MG63 (cell line): ENCODE results near the gene PROCA1. TPM values are rescaled to one million over a fixed set of nuclear protein-coding genes. Genes with fewer than 3 reads are reported as not detected.
"Not testable (repeated sequence)": the region's sequence is repeated elsewhere in the genome, so short reads cannot be mapped to it uniquely, and the experiment has no call there.

Experiments used
- DNase-seq: peaks from one replicate; pipeline ENCODE4 v3.0.0-alpha.2; 2020
- H3K27me3 ChIP-seq: fragments of 250-450 bp; sonication (Bioruptor Pico); 2 replicates; pipeline ENCODE4 v1.5.1; 2020; ENCODE audit warnings: mild to moderate bottlenecking, moderate library complexity
- H3K36me3 ChIP-seq: fragments of 250-450 bp; sonication (Bioruptor Pico); 2 replicates; pipeline ENCODE4 v1.5.1; 2020; ENCODE audit warnings: mild to moderate bottlenecking, moderate library complexity
- H3K4me3 ChIP-seq: fragments of 250-450 bp; sonication (Bioruptor Pico); 2 replicates; pipeline ENCODE4 v1.5.1; 2020; ENCODE audit warnings: mild to moderate bottlenecking, moderate library complexity
- H3K9me3 ChIP-seq: fragments of 250-450 bp; sonication (Bioruptor Pico); 2 replicates; pipeline ENCODE4 v1.5.1; 2020; ENCODE audit warnings: mild to moderate bottlenecking, moderate library complexity
- total RNA-seq: library from RNA; depleted of rRNA; stranded (reverse); fragments of >200 nt; shearing (Covaris generic); gene quantifications from 2 replicates; pipeline ENCODE4 v1.2.3, GENCODE V29; 2014; ENCODE audit warnings: low replicate concordance

Gene PROCA1
- total RNA-seq, 1 experiment from 2014 or later, result 0.79 TPM

GRCh38 chr17:28745786-28746411, 34.2 kb upstream of the PROCA1 start:
- Histone ChIP-seq H3K27me3 (no peaks in the 10 kb centered on the region), H3K4me3 (peak overlapping the region; percentile 99), H3K9me3 (no peaks in the 10 kb centered on the region), H3K36me3 (peaks cover 58% of the 10 kb centered on the region)
- DNase-seq, result peak; percentile 64

DNA sequence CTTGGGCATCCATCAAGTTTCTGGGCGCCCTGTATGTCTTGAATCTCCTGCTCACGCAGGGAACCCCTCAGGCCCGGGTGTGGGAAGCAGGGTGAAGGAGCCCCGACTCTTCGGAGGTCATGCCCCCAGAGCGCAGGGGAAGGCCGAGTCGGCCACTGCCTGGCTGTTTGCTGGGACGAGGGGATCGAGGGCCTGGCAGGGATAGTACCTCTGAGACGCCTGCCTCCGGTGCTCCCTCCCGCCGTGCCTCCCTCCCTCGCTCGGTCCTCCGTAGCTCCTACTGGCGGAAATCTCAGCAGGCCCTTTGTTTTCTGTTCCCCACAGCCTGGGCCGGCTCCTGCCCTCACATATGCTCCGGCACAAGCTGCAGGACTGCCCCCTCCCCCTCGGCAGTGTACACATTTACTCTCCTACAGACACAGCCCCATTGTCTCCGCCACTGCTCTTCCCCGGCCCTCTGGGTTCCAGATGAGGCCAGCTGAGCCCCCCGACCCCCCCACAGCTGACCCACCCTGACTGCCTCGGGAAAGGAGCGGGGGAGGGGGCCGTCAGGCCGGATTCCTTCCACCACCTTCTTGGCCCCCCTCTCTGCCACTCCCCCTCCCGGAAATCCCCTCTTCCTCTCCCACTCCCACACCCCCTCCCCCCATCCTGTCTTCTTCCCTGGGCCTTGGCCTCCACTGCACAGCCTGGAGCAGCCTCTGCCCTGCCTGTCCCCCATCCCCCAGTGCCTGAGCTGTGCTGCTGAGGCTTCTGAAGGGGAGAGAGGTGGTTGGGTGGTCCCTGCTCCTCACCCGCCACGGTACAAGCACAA, 33.5 kb upstream of the PROCA1 start:
- peak; percentile 59 for DNase-seq
- no peaks in the 10 kb centered on the region for H3K9me3 ChIP-seq
- H3K4me3 ChIP-seq, result peak overlapping the region; percentile 99
- H3K27me3 ChIP-seq, result no peaks in the 10 kb centered on the region
- peaks cover 51% of the 10 kb centered on the region for H3K36me3 ChIP-seq

GRCh38 chr17:28744104-28744971, 32.6 kb upstream of the PROCA1 start:
- Histone ChIP-seq H3K36me3 (peaks cover 44% of the 10 kb centered on the region), H3K27me3 (no peaks in the 10 kb centered on the region), H3K9me3 (no peaks in the 10 kb centered on the region), H3K4me3 (peak overlapping the region; percentile 99)
- peak; percentile 62 for DNase-seq

DNA sequence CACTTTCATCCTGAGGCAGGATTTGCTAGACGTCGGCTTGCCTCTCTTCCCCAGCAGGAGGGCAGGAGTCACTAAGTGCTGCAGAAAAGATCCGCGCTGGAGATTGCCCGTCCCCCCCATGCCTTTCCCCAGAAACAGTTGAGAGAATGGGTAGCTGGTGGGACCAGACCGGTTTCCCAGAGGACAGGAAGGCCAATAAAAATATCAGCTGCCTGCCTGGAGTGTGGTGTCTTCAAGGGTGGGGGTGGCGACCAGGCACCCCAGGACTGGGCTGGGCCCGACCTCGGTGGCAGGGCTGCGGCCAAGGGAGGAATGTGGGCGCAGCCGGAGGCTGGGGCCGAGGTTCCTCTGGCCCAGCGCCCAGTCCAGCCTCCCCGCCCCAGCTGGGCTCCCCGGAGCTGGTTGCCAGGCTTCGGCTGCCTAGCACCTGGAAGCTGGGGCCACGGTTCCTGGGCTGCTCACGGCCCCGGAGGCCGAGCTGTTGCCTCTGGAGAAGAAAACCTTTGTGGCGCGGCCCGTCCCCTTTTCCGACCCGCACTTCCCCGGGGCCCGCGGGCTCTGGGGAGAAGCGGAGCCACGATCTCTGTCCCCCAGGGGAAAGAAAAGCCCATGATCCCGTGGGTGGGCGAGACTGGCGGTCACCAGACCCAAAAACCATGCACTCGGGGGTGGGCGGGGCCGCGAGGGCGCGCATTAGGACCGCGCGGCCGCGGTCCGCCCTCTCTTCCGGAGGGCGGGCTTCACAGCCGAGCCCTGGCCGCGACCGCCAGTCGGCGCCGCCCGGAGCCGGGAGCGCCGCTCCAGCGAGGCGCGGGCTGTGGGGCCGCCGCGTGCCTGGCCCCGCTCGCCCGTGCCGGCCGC, 31.8 kb upstream of the PROCA1 start, which contains the start of gene TRAF4:
TRAF4 (plus strand) TSS at position 769 of the 861 bp plus-strand sequence. CDS start 102 bp downstream, outside the sequence.
- peak within 1 kb of the TSS; percentile 99 for H3K4me3 ChIP-seq
- H3K9me3 ChIP-seq, result no peaks in the 10 kb centered on the region
- H3K36me3 ChIP-seq, result peaks cover 36% of the 10 kb centered on the region
- no peaks in the 10 kb centered on the region for H3K27me3 ChIP-seq
- peak; percentile 90 for DNase-seq

GRCh38 chr17:28741358-28742349, 30.0 kb upstream of the PROCA1 start:
- Histone ChIP-seq H3K9me3 (no peaks in the 10 kb centered on the region), H3K36me3 (peaks cover 17% of the 10 kb centered on the region), H3K4me3 (no peak overlapping the region), H3K27me3 (no peaks in the 10 kb centered on the region)
- no peak for DNase-seq

DNA sequence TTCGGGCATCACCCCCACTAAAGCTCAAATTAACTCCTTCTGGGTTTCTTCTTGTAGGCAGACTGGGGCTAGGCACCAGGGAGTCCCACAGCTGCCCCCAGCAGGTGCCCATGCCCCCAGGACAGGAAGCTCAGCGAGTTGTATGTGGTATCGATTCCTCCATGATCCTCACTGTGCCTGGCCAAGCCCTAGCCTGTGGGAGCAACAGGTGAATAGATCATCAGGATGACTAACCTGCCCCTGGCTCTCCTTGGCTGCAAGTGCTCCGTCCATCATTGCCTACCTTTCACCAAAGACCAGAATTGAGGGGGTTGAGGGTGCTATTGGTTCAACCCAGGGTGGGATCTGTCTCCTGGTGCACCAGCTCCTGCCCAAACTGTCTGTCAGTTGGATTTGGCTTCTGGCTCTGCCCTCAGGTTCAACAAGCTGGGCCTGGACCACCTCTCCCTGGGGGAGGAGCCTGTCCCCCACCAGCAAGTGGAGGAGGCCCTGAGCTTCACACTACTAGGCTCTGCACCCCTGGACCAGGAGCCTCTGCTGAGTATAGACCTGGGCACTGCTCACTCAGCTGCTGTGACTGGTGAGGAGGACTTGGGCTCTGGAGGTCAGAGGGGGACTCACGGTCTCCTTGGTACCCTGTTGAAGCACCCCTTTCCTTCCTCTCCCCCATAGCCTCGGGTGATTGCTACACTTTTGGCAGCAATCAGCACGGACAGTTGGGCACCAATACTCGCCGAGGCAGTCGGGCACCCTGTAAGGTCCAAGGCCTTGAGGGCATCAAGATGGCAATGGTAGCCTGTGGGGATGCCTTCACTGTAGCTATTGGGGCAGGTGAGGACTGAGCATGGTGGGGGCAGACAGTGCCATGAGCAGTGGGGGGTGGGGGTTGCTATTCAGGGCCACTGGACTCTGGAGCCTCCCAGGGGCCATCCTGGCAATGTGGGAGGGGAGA, 29.0 kb upstream of the PROCA1 start:
- H3K4me3 ChIP-seq, result no peak overlapping the region
- H3K27me3 ChIP-seq, result no peaks in the 10 kb centered on the region
- H3K9me3 ChIP-seq, result no peaks in the 10 kb centered on the region
- no peak for DNase-seq
- H3K36me3 ChIP-seq, result peaks cover 8% of the 10 kb centered on the region

GRCh38 chr17:28738680-28739384, 27.1 kb upstream of the PROCA1 start:
- Histone ChIP-seq H3K4me3 (no peak overlapping the region), H3K9me3 (no peaks in the 10 kb centered on the region), H3K36me3 (no peaks in the 10 kb centered on the region), H3K27me3 (no peaks in the 10 kb centered on the region)
- DNase-seq, result no peak

DNA sequence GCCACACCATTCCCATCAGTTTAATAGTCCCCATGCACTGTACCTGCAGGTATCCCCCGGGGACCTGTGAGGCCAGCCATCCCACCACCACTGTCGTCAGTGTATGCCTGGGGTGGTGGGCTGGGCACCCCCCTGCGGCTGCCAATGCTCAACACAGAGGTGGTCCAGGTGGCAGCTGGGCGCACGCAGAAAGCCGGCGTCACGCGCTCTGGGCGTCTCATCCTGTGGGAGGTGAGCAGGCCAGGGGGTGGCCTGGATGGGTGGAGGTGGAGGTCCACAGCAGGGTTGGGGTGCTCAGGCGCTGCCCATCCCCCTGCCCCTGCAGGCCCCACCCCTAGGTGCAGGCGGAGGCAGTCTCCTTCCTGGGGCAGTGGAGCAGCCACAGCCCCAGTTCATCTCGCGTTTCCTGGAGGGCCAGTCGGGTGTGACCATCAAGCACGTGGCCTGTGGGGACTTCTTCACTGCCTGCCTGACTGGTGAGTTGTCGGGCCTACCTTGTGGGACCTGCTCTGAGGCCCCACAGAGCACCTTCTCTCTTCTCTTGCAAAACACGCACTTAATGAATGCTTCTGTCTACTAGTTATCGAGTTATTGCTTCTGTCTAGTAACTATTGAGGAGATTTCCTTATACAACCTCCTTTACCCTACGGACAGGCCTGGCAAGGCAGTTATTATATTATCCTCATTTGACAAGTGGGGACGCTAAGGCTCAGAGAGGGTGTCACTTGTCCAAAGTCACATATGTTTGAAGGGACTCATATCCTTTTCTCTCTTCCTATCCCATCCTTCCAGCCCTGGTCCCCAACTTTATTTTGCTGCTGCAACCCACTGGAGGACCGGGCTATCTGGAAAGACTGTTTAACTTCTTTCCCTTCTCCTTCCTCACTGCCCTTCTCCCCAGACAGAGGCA, 26.3 kb upstream of the PROCA1 start:
- H3K9me3 ChIP-seq, result no peaks in the 10 kb centered on the region
- H3K36me3 ChIP-seq, result no peaks in the 10 kb centered on the region
- H3K4me3 ChIP-seq, result no peak overlapping the region
- no peak for DNase-seq
- no peaks in the 10 kb centered on the region for H3K27me3 ChIP-seq

DNA sequence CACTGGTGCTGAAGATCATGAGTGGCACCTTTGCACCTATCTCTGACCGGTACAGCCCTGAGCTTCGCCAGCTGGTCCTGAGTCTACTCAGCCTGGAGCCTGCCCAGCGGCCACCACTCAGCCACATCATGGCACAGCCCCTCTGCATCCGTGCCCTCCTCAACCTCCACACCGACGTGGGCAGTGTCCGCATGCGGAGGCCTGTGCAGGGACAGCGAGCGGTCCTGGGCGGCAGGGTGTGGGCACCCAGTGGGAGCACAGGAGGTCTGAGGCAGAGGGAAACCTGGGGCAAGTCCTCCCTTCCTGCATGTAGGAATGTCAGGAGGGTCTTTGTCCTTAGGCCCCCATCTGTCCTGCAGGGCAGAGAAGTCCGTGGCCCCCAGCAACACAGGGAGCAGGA, 25.6 kb upstream of the PROCA1 start:
- H3K9me3 ChIP-seq, result no peaks in the 10 kb centered on the region
- no peaks in the 10 kb centered on the region for H3K27me3 ChIP-seq
- DNase-seq, result no peak
- no peak overlapping the region for H3K4me3 ChIP-seq
- no peaks in the 10 kb centered on the region for H3K36me3 ChIP-seq

DNA sequence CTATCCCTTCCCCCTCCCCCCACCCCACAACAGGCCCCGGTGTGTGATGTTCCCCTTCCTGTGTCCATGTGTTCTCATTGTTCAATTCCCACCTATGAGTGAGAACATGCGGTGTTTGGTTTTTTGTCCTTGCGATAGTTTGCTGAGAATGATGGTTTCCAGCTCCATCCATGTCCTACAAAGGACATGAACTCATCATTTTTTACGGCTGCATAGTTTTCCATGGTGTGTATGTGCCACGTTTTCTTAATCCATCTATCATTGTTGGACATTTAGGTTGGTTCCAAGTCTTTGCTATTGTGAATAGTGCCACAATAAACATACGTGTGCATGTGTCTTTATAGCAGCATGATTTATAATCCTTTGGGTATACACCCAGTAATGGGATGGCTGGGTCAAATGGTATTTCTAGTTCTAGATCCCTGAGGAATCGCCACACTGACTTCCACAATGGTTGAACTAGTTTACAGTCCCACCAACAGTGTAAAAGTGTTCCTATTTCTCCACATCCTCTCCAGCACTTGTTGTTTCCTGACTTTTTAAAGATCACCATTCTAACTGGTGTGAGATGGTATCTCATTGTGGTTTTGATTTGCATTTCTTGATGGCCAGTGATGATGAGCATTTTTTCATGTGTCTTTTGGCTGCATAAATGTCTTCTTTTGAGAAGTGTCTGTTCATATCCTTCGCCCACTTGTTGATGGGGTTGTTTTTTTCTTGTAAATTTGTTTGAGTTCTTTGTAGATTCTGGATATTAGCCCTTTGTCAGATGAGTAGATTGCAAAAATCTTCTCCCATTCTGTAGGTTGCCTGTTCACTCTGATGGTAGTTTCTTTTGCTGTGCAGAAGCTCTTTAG, 24.5 kb upstream of the PROCA1 start:
- not testable (repeated sequence) for H3K4me3 ChIP-seq, DNase-seq, H3K36me3 ChIP-seq, H3K27me3 ChIP-seq, H3K9me3 ChIP-seq

- no peak overlapping the region for H3K4me3 ChIP-seq
- H3K9me3 ChIP-seq, result no peaks in the 10 kb centered on the region
- DNase-seq, result no peak
- no peaks in the 10 kb centered on the region for H3K36me3 ChIP-seq
- H3K27me3 ChIP-seq, result no peaks in the 10 kb centered on the region
Observed at GRCh38 chr17:28735242-28735722, 23.6 kb upstream of the PROCA1 start.

GRCh38 chr17:28734712-28735241, 23.1 kb upstream of the PROCA1 start:
- Histone ChIP-seq H3K4me3 (no peak overlapping the region), H3K36me3 (no peaks in the 10 kb centered on the region), H3K9me3 (no peaks in the 10 kb centered on the region), H3K27me3 (no peaks in the 10 kb centered on the region)
- no peak for DNase-seq
